ENCODE data around the gene RBM33.

DNA sequence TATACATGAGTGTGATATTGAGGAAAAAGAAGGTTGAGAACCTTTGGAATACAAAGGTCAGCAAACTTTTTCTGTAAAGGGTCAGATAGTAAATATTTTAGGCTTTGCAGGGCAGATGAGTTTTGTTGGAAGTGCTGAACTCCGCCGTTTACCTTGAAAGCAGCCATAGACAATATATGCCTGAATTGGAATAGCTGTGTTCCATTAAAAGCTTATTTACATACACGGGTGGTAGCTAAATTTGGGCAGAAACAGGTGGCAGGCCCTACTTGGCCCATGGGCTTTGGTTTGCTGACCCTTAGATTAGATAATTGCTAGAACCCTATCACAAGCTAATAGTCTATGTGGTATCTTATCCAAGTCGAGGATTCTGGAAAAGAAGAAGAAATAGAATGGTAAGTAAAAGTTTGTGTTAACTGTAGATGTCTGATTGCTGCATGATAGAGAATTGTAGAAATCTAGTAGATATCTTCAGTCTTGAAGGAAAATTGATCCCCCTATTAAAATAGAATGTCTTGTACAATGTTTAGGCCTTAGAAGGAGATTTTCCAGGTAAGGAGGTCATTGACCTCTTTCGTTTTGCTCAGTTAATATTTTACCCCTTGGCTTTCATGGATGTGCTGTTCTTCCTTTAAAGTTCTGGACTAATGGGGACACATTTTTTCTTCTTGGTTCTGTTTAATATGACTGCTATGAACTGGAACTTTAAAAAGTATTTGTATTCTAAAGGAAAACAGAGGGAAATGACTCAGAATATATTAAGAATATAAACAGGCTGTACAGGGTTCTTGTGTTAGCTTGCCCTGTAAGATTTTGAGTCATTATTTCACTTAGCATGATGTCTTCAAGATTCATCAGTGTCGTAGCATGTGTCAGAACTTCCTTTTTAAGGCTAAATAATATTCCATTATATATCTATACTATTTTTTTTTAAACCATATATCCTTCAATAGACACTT, 8.0 kb downstream of the RBM33 start:
- TF ChIP-seq ETV1 (tag; conservative IDR thresholded peaks at IDR 0.05; ENCODE audit: low read depth) (no peak), PHF8 (IDR thresholded peaks at IDR 0.05; ENCODE audit: borderline replicate concordance, low read length) (no peak)

Measured in K562 (cell line).